SHP77 treated with DMSO at 0.1 percent for 48 hours (cell line): ENCODE results near the gene VPS37B.
A peak's percentile ranks its signal among the peaks of the same experiment; 100 is the strongest.

Experiments
- DNase-seq: peaks from one replicate; lab custom pipeline; 2025; lab: John Stamatoyannopoulos, UW

The VPS37B gene

DNA sequence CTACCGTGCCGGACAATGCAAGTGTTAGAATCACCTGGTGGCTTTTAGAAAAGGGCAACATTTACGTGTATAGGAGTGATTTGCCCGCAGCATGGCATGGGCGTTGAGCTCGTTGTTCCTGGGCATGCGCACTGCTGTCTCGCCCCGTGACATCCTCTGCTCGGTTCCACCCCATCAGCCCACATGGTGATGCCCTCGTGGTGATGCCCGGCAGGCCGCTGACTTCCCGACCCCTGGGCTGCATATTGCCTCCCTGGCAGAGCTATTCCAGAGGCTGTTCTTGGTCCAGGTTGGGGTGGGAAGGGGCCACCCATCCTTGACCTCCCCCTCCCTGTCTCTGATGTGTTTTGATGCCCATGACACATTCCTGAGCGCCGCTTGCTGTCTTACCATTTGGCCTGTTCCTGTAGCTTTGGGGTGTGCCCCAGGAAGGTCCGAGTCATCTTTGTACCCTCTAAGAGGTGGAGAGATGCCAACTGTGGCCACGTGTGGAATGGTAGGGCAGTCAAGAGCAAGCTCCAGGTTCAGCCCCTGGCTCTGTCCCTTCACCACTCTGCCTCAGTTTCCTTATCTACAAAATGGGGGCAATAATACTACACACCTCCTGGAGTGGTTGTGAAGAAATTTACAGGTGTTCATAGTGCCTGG, 55.9 kb downstream of the VPS37B start:
- no peak for DNase-seq

DNA sequence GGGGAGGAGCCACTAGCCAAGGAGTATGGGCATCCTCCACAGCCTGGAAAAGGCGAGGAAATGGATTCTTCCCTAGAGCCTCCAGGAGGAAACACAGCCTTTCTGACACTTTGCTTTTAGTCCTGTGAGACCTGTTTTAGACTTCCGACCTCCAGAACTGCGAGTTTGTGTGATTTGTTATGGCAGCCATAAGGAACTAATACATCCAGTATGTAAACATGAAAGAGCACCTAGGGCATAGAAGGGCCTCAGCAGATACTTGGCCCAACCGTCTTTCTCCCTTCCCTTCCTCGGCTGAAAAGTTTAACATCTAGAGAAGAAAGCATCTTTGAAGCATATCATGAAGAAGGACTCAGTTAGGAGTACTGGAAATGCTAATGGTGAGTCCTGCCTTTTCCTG, 57.1 kb downstream of the VPS37B start:
- no peak for DNase-seq

DNA sequence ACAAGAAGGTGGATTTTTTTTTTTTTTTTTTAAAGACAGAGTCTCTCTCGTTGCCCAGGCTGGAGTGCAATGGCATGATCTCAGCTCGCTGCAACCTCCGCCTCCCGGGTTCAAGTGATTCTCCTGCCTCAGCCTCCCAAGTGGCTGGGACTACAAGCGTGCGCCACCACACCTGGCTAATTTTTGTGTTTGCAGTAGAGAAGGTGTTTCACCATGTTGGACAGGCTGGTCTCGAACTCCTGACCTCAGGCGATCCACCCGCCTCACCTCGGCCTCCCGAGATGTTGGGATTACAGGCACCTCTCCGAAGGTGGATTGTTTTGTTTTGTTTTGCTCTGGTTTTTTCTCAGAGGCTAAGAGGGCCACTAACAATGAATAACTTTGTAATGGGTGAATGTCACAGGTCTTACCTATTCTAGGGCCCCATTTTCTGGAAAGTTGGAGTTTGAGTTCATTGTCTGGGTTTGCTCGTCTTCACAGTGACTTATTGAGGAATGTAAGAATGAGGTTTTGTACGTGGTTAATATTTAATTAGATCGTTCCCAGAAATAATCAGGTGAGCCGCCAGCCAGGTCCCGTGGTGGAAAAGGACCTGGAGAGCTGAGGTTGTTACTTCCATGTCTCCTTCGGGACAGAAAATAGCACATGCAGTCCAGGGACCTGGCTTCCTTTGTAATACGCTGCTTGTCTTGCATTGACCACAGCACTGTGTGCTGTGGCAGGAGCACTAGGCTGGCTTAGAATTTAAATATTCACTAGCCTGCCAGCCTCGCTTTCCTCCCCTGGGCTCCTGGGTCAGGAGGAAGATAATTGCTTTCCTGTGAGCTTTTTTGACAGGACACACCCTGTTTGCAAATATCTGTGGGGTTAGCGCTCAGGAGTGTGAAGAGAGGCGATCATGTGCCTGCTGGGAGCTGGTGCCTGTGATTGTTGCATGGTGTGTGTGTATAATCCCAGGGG, 58.3 kb downstream of the VPS37B start:
- no peak for DNase-seq

DNA sequence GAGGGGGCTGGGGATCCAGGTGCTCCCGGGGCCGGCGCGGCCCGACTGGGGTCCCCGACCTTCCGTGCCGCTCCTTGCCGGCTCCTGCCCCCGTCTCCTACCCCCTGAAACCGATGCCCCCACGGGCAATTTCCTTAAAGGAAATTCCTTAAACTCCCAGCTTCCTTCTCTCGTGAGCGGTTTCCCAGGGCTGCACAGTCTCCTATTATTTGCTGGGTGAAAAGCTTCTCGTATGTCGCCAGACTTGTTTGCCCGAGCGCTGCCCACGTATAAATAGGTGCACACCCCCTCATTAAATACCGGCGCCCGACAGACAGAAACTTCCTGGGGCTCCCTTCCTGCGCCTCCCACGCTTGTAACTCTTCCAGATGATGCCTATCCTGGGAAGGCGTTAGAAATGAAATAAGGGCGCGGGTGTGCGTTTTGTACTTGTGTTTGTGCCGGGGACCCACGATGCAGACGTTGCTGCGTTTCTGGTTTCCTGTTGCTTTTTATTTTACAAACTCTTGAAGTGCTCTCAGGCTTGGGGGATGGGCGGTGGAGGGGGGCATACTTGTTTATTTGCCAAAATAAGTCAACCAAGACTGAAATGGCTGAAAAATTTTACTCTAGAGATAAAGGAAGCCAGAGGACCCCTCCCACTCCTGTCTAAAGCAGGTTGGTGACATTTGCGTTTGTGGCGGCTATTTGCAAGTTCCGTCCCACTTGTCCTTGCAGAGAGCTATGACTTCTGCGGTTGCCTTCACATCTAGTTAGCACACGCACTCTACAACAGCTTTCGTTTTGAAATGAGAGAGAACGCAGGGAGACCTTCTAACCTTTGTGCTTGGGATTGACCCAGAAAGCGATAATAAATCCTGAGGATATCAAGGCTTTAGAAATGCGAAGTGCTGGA, 59.6 kb downstream of the VPS37B start:
- no peak for DNase-seq

DNA sequence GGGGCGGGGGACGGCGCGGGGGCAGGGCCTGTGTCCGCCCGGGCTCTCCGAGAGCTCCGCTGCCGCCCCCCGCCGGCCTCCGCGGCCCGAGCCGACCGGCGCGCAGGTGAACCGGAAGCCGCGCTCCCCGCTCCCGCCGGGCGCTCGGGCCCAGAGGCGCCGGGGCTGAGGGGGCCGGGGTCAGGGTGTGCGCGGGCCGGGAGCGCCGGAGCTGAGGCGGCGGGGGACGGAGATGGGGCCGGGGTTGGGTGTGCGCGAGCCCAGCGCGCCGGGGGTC, 60.2 kb downstream of the VPS37B start:
- DNase-seq, result no peak

DNA sequence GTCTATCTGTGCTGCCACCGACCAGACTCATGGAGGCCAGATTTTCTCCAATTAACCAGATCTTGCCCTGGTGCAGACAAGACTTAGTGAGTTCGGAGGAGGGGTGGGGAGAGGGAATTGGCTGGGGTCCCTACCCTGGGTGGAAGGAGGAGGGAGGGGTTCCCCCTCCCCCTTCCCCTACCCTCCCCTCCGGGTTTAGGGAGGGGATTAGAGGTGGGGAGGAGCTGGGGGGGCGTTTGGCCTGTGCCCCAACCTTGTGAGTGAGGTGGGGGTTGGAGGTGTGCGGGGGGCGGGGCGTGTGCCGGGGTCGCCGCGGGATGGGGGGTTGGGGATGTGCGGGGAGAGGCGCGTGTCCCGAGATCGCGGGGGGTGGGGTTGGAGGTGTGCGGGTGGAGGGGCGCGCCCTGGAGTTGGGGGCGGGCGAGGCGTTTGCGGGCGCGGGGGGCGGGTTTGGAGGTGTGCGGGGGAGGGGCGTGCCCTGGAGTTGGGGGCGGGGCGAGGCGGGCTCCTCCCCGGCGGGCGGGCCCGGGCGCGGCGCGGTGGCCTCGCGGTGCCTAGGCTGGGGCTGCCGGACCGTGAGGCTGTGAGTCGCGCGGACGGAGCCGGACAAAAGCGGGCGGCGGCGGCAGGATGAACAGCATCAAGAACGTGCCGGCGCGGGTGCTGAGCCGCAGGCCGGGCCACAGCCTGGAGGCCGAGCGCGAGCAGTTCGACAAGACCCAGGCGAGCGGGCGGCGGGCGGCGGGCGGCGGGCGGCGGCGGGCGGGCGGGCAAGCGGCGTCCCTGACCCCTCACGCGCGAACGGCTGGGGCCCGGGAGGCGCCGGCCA, 60.8 kb downstream of the VPS37B start, which contains the start of gene HIP1R:
TSS of gene HIP1R (plus strand) at position 537 of the 829 bp plus-strand sequence. CDS start at position 631, 94 bp downstream.
- no peak for DNase-seq

DNA sequence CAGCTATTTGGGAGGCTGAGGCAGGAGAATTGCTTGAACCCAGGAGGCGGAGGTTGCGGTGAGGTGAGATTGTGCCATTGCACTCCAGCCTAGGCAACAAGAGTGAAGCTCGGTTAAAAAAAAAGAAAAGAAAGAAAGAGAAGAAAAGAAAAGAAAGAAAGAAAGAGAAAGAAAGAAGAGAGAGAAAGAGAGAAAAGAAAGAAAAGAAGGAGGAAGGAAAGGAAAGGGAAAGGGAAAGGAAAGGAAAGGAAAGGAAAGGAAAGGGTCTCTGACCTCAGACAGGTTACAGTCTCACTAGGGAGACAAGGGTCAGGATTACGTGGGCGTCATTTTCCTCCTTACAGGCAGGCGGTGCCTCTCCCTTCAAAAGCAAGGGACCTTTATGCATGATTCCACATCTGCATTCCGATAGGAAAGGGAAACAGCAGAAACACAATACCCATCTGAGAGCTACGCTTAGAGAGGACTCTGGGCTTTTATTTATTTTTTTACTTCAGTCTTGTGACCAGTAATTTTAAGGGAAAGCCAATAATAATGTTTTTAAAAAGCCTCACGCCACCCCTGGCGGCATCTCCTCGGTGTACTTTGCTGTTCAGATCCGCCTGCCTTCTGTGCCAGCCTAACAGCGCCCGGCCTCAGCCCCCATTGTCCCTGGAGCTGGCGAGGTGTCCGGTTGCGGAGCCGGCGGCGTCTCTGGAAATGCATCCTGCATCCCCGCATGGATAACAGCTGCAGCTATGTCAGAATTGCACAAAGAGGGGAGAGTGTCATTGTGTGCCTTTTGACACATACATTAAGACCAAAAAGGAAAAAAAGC, 61.6 kb downstream of the VPS37B start:
- DNase-seq, result peak; percentile 62

DNA sequence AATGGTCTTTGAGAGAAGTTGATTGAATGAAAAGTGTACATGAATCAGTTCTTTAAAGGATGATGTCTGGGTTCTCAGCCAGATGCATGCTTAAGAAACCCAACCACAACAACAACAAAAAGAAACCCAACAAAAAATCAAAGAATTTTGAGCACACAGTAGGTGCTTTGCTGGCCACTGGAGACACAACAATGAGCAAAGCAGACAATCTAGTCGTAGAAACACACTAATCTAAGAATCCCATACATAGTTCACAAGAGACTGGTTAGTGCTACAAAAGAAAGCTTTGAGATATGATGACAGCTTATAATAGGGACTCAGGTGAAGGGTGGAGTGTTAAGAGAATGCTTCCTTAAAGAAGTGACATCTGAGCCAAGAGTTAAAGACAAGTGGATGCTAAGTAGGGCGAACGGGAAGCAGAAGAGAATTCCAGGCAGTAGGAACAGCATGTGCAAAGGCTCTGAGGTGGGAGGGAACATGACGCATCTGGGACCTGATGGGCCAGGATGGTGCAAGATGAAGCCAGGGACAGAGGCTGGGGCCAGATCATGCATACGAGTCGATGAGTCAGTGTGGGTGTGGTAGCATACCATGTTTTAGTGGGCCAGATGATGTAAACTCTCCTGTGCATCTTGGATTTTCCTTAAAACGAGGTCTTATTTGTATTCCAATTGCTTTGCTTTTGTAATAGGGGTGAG, 65.3 kb downstream of the VPS37B start:
- no peak for DNase-seq

DNA sequence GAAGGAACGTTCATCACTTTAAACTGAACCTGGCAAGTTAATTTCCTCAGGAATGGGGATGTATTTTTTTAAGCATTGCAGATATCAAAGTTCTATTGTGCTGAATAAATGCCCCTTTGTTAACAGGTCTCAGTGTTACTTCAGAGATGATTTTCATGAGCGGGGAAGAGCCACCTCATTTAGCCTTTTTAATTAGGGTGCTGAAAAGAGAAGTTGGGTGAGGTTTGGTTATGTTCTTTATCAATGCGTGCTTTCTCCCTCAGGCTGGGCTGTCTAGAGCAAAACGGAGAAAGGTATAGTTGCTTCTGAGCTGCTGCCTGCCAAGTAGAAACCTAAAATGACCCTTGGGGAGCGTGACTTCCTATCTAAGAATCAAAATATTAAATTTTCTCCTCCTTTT, 68.7 kb downstream of the VPS37B start:
- DNase-seq, result no peak

DNA sequence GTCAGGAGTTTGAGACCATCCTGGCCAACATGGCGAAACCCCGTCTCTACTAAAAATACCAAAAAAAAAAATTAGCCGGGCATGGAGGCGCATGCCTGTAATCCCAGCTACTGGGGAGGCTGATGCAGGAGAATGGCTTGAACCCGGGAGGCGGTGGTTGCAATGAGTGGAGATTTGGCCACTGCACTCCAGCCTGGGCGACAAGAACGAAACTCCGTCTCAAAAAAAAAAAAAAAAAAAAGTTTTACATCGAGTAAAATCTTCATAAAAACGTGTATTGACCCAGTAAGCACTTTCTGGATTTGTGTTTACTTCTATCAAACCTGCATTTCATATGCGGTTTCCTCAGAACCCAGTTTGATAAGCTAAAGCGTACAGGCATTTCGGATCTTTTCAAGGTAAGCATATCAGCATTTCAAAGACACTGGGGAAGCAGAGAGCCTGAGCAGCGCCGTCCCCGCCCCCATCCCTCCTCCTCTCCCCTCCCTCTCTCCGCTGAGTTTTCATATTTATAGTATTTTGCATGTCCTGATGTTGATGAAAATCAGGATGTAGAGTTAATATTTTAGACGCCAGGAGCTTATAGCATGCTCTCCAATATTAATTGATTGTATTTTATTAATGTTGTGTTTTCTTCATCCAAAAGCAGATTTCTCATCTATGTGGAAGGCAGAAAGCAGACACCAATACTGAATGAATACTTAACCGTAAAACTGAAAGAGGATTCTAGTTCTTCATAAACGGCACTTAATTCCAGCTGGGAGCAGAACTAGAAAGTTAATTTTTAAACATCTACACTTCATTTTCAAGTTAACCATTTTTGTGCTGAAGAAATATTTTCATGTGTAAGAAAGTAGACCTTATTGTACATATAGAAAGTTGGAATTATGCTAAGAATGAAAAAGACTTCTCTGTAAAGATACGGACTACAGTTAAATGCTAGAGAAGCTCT, 69.9 kb downstream of the VPS37B start:
- no peak for DNase-seq

DNA sequence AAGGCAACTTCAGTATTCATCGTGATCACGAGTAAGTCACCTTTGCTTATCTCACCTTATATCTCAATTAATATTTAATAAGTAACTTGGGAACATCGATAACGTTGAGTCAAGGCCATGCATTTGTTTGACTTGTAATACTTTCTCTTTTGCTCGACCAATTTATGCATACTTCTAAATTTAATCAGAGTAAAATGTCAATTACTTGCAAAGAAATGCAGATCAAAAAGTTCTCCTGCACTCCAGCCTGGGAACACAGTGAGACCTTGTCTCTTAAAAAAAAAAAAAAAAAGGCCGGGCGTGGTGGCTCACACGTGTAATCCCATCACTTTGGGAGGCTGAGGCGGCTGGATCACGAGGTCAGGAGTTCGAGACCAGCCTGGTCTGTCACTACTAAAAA, 72.5 kb downstream of the VPS37B start:
- DNase-seq, result no peak

DNA sequence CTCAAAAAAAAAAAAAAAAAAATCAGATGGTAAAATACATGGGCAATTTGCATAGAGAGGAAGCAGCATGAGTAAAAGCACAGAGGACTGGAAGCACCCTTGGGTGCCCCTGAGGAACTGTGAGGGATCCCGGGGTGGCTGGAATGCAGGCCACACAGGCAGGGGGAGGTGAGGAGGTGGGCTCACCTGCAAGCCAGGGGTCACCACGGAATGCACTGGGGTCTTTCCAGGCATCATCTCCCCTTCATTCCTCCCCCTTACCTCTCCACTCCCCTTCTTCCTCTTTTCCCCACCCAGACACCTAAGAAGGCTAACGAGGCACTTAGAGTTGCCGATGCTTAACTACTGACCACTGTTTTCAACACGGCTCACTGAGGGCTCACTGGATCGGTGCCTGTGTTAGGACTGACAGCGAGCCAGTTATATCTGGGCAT, 75.1 kb downstream of the VPS37B start:
- DNase-seq, result no peak

DNA sequence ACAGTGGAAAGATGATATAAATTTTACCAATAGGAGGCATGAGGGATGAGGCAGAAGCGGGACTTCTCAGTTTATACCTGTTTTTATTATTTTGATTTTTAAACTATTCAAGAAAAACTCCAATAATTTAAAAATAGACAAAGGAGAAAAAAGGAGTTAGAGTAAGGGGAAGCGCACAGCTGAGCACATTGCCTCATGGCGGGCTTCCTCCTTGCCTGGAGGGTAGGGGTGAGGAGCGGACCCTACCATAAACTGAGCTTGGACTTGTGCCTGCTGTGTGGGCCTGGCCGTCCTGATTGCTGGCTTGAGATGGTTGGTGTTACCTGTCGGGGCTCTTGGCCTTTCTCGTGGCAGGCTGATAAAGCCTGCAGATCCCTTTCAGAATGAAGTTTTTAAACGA, 75.8 kb downstream of the VPS37B start:
- no peak for DNase-seq

DNA sequence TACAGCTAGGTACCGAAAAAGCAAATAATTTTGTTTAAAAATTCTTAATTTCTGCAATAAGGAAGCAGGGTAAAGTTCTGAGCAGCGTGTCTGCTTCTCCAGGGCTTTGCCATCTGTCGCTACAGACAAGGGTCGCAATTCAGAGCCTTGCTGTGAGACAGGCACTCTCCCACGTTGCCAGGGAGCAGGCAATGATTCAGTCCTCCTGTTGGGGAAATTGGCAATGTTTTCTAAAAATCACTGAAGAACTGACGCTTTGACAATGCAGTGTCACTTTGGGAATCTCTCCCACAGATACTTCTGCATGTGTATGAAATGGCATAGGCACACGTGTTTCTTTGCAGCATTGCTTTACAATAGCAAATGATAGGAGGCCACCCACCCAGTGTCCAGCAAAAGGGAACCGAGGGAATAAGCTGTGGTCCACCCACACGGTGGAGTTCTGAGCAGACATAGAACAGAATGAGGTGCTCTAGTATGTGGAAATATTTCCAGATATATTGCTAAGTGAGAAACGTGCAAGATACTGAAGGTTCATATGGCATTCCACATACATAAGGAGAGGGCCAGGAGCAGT, 76.6 kb downstream of the VPS37B start:
- no peak for DNase-seq
